Left lobe of liver (tissue), 2 donors: ENCODE measurements around the gene CDRT15. TPM values are rescaled to one million over a fixed set of nuclear protein-coding genes. Genes with fewer than 3 reads are reported as not detected.
"Not testable (repeated sequence)": the region's sequence is repeated elsewhere in the genome, so short reads cannot be mapped to it uniquely, and the experiment has no call there.

Source experiments
- ATAC-seq: fragments of 200-7000 bp; cut with Tn5 transposase; one replicate; pipeline ENCODE4 v1.9.1; 2020; ENCODE audit warnings: mild to moderate bottlenecking, moderate library complexity
- DNase-seq: peaks from one replicate; pipeline ENCODE4 v3.0.0-alpha.2; 2020; ENCODE audit warnings: low spot score
- total RNA-seq: library from RNA; stranded (reverse); gene quantifications from one replicate; pipeline ENCODE4 v1.2.1, GENCODE V29; 2021
- donor health status: DM: no; HTN: no; CAD: no; lungs with moderate emphysema.
- donor health status: DM: no; HTN: yes; CAD: no.

The CDRT15 gene
- total RNA-seq, 1 donor from 2014 or later: not detected

DNA sequence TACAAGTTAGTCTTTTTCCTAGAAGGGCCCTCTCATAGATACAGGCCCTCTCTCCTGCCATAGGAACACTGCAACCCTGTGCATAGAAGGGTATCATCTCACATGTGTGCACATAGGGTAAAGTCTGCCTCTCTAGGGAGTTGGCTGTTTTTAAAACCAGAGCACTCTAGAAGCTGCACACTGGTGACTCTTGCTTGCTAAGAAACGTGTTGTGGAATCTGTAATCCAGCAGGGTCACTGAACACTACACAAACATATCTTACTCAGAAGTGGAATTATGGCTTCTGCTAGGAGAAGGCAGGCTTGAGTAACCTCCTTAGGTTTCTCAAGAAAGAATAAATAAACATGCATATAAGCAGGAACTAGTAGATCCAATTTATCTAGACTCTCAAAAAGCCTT is 45.9 kb downstream of the CDRT15 start:
- ATAC-seq, DNase-seq: not testable (repeated sequence)

DNA sequence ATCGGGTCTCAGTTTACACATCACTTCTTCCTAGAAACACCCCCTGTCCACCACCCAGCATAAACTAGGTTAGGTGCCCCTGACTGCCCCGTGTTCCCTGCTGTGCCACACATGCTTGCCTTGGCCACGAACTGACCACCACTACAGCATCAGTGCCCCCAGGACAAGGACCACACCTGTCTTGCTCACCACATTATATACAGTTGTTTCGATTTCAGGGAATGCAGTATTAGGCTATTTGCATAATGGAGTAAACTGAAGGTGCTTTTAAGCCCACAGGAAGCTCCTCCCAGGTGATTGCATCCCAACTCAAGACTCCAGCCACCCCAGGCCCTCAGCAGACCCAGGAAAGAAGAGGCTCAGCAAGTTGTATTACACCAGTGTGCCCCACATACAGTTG is 50.2 kb downstream of the CDRT15 start:
- not testable (repeated sequence) for DNase-seq, ATAC-seq

Other genes starting within 250 kb of the CDRT15 start
- gene COX10, start 167.4 kb downstream of the CDRT15 start, total RNA-seq: 7.8 TPM
- 39.8 TPM for gene HS3ST3B1, start 64.2 kb upstream of the CDRT15 start, total RNA-seq